Astrocyte (in vitro differentiated cells and primary cell): ENCODE results near the gene SLC6A19. TPM values are rescaled to one million over a fixed set of nuclear protein-coding genes. Genes with fewer than 3 reads are reported as not detected.

Experiments used
- DNase-seq: peaks from one replicate; pipeline ENCODE4 v3.0.0-alpha.2; 2010; ENCODE audit warnings: low read depth
- FAIRE-seq: peaks from 2 replicates; lab custom pipeline; 2011; peaks lifted over from hg19 to GRCh38; lab: Jason Lieb, UNC
- H2AFZ ChIP-seq: 2 replicates; pipeline ENCODE4 v1.6.0; 2012; ENCODE audit warnings: low read depth, low read length, inconsistent platforms
- H3K27ac ChIP-seq: 2 replicates; pipeline ENCODE4 v1.5.1; 2011; ENCODE audit warnings: low read depth, low read length, inconsistent platforms
- H3K27me3 ChIP-seq: 2 replicates; pipeline ENCODE4 v1.6.0; 2011; ENCODE audit warnings: low read length, inconsistent platforms; ENCODE audit not compliant: insufficient read depth
- H3K36me3 ChIP-seq: 2 replicates; pipeline ENCODE4 v1.5.1; 2011; ENCODE audit warnings: low read length, inconsistent platforms; ENCODE audit not compliant: insufficient read depth
- H3K4me1 ChIP-seq: 2 replicates; pipeline ENCODE4 v1.5.1; 2011; ENCODE audit warnings: low read length, inconsistent platforms; ENCODE audit not compliant: insufficient read depth
- H3K4me2 ChIP-seq: 2 replicates; pipeline ENCODE4 v1.6.0; 2012; ENCODE audit warnings: low read length, inconsistent platforms
- H3K4me3 ChIP-seq: 2 replicates; pipeline ENCODE4 v1.5.1; 2011; ENCODE audit warnings: low read depth, mild to moderate bottlenecking, low read length, inconsistent platforms; ENCODE audit not compliant: insufficient read depth
- H3K79me2 ChIP-seq: 2 replicates; pipeline ENCODE4 v1.6.0; 2012; ENCODE audit warnings: mild to moderate bottlenecking, low read length, inconsistent platforms; ENCODE audit not compliant: insufficient read depth
- H3K9ac ChIP-seq: 2 replicates; pipeline ENCODE4 v1.6.0; 2012; ENCODE audit warnings: mild to moderate bottlenecking, low read length, inconsistent platforms
- H3K9me3 ChIP-seq: 2 replicates; pipeline ENCODE4 v1.5.1; 2012; ENCODE audit warnings: low read depth, mild to moderate bottlenecking, low read length, inconsistent platforms; ENCODE audit not compliant: insufficient read depth
- H4K20me1 ChIP-seq: 2 replicates; pipeline ENCODE4 v1.6.0; 2012; ENCODE audit warnings: low read length, inconsistent platforms; ENCODE audit not compliant: insufficient read depth
- H3K27ac Mint-ChIP-seq: one replicate; pipeline ENCODE4 v1.8.0; 2021; ENCODE audit warnings: mild to moderate bottlenecking, mixed read lengths; ENCODE audit not compliant: unreplicated experiment
- H3K27me3 Mint-ChIP-seq: one replicate; pipeline ENCODE4 v1.8.0; 2021; ENCODE audit warnings: low read depth, mixed read lengths; ENCODE audit not compliant: unreplicated experiment
- H3K36me3 Mint-ChIP-seq: one replicate; pipeline ENCODE4 v1.8.0; 2021; ENCODE audit warnings: low read depth, mixed read lengths; ENCODE audit not compliant: unreplicated experiment
- H3K4me1 Mint-ChIP-seq: one replicate; pipeline ENCODE4 v1.8.0; 2021; ENCODE audit warnings: low read depth, mixed read lengths; ENCODE audit not compliant: unreplicated experiment
- H3K4me3 Mint-ChIP-seq: one replicate; pipeline ENCODE4 v1.8.0; 2021; ENCODE audit warnings: mild to moderate bottlenecking, moderate library complexity, mixed read lengths; ENCODE audit not compliant: unreplicated experiment
- H3K9me3 Mint-ChIP-seq: one replicate; pipeline ENCODE4 v1.8.0; 2021; ENCODE audit warnings: mild to moderate bottlenecking, mixed read lengths; ENCODE audit not compliant: unreplicated experiment
- EZH2 ChIP-seq: IDR thresholded peaks from 2 replicates; pipeline ENCODE4 v1.6.1; 2012; ENCODE audit warnings: mild to moderate bottlenecking, low read length, inconsistent platforms; ENCODE audit not compliant: insufficient read depth
- total RNA-seq: library from RNA; stranded (reverse); gene quantifications from 2 replicates; pipeline ENCODE4 v1.2.1, GENCODE V29; 2021
- TF ChIP-seq, protein P1 (sequence below): IDR thresholded peaks from 2 replicates; pipeline ENCODE4 v1.5.1; 2011; ENCODE audit warnings: low read depth, mild to moderate bottlenecking, inconsistent platforms, low read length, moderate library complexity; ENCODE audit not compliant: insufficient read depth

Gene SLC6A19
- total RNA-seq, 1 donor from 2014 or later: not detected

DNA sequence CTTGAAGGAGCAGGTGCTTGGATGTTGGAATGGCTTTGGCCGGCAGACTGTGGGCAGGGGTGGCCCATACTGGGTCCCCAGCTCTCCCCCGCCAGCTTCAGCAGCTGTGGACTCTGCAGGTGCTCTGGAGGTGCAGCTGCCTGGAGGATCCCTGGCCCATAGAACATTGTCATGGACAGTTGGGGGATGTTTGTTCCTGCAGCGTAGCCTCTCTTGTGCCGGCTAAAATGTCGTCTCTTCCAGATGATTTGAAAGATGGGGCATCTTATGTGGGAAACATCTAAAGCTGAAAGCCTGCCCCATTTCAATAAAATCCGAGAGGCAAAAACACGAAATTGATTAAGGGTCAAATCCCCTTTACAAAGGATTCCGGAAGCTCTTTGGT lies 13.5 kb upstream of the SLC6A19 start:
- DNase-seq (no peak), FAIRE-seq (no peak)
- no peak overlapping the region for H3K4me2 ChIP-seq
- H4K20me1 ChIP-seq: no peaks in the 10 kb centered on the region
- Mint-ChIP-seq H3K36me3 (no peaks in the 10 kb centered on the region), H3K4me1 (no peaks in the 10 kb centered on the region), H3K4me3 (no peak overlapping the region), H3K27me3 (peaks cover 41% of the 10 kb centered on the region), H3K27ac (no peak overlapping the region), H3K9me3 (no peaks in the 10 kb centered on the region)
- H3K27ac ChIP-seq: no peak overlapping the region
- no peak for TF ChIP-seq EZH2
- TF ChIP-seq, protein P1, sequence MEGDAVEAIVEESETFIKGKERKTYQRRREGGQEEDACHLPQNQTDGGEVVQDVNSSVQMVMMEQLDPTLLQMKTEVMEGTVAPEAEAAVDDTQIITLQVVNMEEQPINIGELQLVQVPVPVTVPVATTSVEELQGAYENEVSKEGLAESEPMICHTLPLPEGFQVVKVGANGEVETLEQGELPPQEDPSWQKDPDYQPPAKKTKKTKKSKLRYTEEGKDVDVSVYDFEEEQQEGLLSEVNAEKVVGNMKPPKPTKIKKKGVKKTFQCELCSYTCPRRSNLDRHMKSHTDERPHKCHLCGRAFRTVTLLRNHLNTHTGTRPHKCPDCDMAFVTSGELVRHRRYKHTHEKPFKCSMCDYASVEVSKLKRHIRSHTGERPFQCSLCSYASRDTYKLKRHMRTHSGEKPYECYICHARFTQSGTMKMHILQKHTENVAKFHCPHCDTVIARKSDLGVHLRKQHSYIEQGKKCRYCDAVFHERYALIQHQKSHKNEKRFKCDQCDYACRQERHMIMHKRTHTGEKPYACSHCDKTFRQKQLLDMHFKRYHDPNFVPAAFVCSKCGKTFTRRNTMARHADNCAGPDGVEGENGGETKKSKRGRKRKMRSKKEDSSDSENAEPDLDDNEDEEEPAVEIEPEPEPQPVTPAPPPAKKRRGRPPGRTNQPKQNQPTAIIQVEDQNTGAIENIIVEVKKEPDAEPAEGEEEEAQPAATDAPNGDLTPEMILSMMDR: no peak
- H3K4me3 ChIP-seq: no peak overlapping the region
- H3K36me3 ChIP-seq: no peaks in the 10 kb centered on the region
- no peak overlapping the region for H2AFZ ChIP-seq
- H3K9ac ChIP-seq: no peak overlapping the region
- H3K9me3 ChIP-seq: no peaks in the 10 kb centered on the region
- peaks cover 5% of the 10 kb centered on the region for H3K27me3 ChIP-seq
- H3K79me2 ChIP-seq: no peaks in the 10 kb centered on the region
- H3K4me1 ChIP-seq: no peaks in the 10 kb centered on the region

- no peaks in the 10 kb centered on the region for H3K4me1 Mint-ChIP-seq
- FAIRE-seq: no peak
These were observed 12.9 kb upstream of the SLC6A19 start for GRCh38 chr5:1188464-1188863.

DNA sequence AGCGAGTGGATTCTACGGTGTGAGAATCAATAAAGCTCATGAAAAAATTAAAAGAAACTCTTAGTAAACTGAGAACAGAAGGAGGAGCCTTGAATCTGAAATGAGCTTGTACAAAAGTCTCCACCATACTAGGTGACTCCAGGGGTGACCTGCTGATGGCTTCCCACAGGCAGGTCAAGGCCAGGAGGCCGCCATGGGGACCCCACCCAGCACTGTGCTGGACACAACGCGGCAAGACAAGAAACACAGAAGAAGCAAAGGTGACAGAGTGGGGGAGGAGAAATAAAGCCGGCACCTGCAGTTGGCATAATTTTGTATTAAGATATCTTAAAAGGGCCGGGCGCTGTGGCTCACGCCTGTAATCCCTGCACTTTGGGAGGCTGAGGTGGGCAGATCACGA lies 12.1 kb upstream of the SLC6A19 start:
- Histone ChIP-seq H4K20me1 (no peaks in the 10 kb centered on the region), H3K36me3 (no peaks in the 10 kb centered on the region), H3K9ac (no peak overlapping the region), H3K9me3 (no peaks in the 10 kb centered on the region), H3K27ac (no peak overlapping the region), H3K4me3 (no peak overlapping the region), H3K27me3 (peaks cover 5% of the 10 kb centered on the region), H3K4me2 (no peak overlapping the region), H2AFZ (no peak overlapping the region), H3K4me1 (no peaks in the 10 kb centered on the region), H3K79me2 (no peaks in the 10 kb centered on the region)
- Mint-ChIP-seq H3K4me1 (no peaks in the 10 kb centered on the region), H3K9me3 (no peaks in the 10 kb centered on the region), H3K36me3 (no peaks in the 10 kb centered on the region), H3K4me3 (no peak overlapping the region), H3K27me3 (peaks cover 47% of the 10 kb centered on the region), H3K27ac (no peak overlapping the region)
- no peak for TF ChIP-seq EZH2
- TF ChIP-seq, protein P1: no peak
- DNase-seq (no peak), FAIRE-seq (no peak)

More at GRCh38 chr5:1188464-1188863, 12.9 kb upstream of the SLC6A19 start:
- Mint-ChIP-seq H3K27me3 (peaks cover 44% of the 10 kb centered on the region), H3K36me3 (no peaks in the 10 kb centered on the region), H3K27ac (no peak overlapping the region), H3K4me3 (no peak overlapping the region), H3K9me3 (no peaks in the 10 kb centered on the region)
- peaks cover 5% of the 10 kb centered on the region for H3K27me3 ChIP-seq
- no peaks in the 10 kb centered on the region for H3K4me1 ChIP-seq
- H2AFZ ChIP-seq: no peak overlapping the region
- no peak for TF ChIP-seq EZH2
- TF ChIP-seq, protein P1: no peak
- no peak overlapping the region for H3K27ac ChIP-seq
- no peaks in the 10 kb centered on the region for H3K79me2 ChIP-seq
- H4K20me1 ChIP-seq: no peaks in the 10 kb centered on the region
- H3K4me3 ChIP-seq: no peak overlapping the region
- H3K9me3 ChIP-seq: no peaks in the 10 kb centered on the region
- H3K4me2 ChIP-seq: no peak overlapping the region
- H3K9ac ChIP-seq: no peak overlapping the region
- DNase-seq: no peak
- H3K36me3 ChIP-seq: no peaks in the 10 kb centered on the region
